Pancreas (tissue), 10 donors: ENCODE measurements around the gene TRA2B. TPM values are rescaled to one million over a fixed set of nuclear protein-coding genes. Genes with fewer than 3 reads are reported as not detected.
A peak's percentile ranks its signal among the peaks of the same experiment; 100 is the strongest.

Experiments used
- ATAC-seq, 4 donors: fragments of 200-7000 bp; cut with Tn5 transposase; one replicate each; pipeline versions ENCODE4 v1.8.0 to v1.9.1; 2020; ENCODE audit warnings: mild to moderate bottlenecking in 4 of 4, moderate library complexity in 4 of 4
- DNase-seq, 6 donors: peaks; one replicate each; pipeline ENCODE4 v3.0.0-alpha.2; 2020
- FAIRE-seq: peaks from 2 replicates; lab custom pipeline; 2012; peaks lifted over from hg19 to GRCh38; lab: Jason Lieb, UNC
- H3K27ac ChIP-seq, 4 donors: fragments of 200-600 bp; sonication (generic); 1 replicate in 3 of 4; 2 replicates in 1 of 4; pipeline versions ENCODE4 v1.5.0 to v1.8.0; 2020
- H3K27me3 ChIP-seq, 4 donors: fragments of 200-600 bp; one replicate each; pipeline ENCODE4 v1.8.0; 2021
- H3K36me3 ChIP-seq, 3 donors: fragments of 200-600 bp; sonication (generic) in 1 of 3; one replicate each; pipeline versions ENCODE4 v1.5.0 to v1.8.0; 2020 to 2021
- H3K4me1 ChIP-seq, 3 donors: fragments of 200-600 bp; one replicate each; pipeline ENCODE4 v1.8.0; 2021
- H3K4me3 ChIP-seq, 4 donors: fragments of 200-600 bp; sonication (generic) in 2 of 4; one replicate each; pipeline versions ENCODE4 v1.5.0 to v1.8.0; 2020 to 2021
- H3K9me3 ChIP-seq, 4 donors: fragments of 200-600 bp; one replicate each; pipeline ENCODE4 v1.8.0; 2021
- WGBS, 2 donors: extraction: QIAGEN DNeasy Blood & Tissue Kit; methylation state at CpG; one replicate each; pipeline ENCODE4 v1.1.7; 2013; 5-methylcytosine and 5-hydroxymethylcytosine counted together
- intact Hi-C, 3 donors: fragments of 100-400 bp; cut with DNase I; formaldehyde crosslinking; loops; one replicate each; pipeline versions ENCODE4 v1.11.1 to v1.14.2; 2022
- polyA plus RNA-seq, 2 donors: library from polyadenylated mRNA; stranded (reverse); fragments of 200-250 nt; gene quantifications; one replicate each; pipeline ENCODE4 v1.2.3, GENCODE V29; 2013
- total RNA-seq, 6 donors: library from RNA; stranded (reverse); fragmentation: NEBNext Ultra II Directional in 4 of 6; extraction: Animal tissue kit (Norgen Biotek cat#: 25700) in 4 of 6; gene quantifications; one replicate each; pipeline versions ENCODE4 v1.2.1 to v1.2.4, GENCODE V29; 2021 to 2023
- TF ChIP-seq, protein P1 (sequence below), 4 donors: fragments of 200-600 bp; sonication (generic) in 3 of 4; IDR thresholded peaks; one replicate each; pipeline versions ENCODE4 v1.5.0 to v1.8.0; 2021; ENCODE audit warnings: antibody characterized with exemption in 4 of 4
- donor health status: healthy with polysubstance abuse.
- donor health status: DM: no; HTN: no; CAD: no; lungs with moderate emphysema.
- donor health status: DM: no; HTN: no; CAD: no.
- donor health status: control.
- donor health status: control.
- donor health status: Bipolar disorder and iron deficiency.
- donor health status: DM: yes; HTN: yes; CAD: no.
- donor health status: DM: no; HTN: no; CAD: no.
- donor health status: DM: no; HTN: no; CAD: no.
- donor health status: DM: yes; HTN: yes; CAD: no.

Gene TRA2B
- total and polyA plus RNA-seq, 8 donors = 27.4 to 79.2 (median 47.3) TPM

GRCh38 chr3:185935465-185936272 lies 2.1 kb downstream of the TRA2B start:
- ATAC-seq (no peak), DNase-seq (no peak), FAIRE-seq (no peak)
- TF ChIP-seq, protein P1, sequence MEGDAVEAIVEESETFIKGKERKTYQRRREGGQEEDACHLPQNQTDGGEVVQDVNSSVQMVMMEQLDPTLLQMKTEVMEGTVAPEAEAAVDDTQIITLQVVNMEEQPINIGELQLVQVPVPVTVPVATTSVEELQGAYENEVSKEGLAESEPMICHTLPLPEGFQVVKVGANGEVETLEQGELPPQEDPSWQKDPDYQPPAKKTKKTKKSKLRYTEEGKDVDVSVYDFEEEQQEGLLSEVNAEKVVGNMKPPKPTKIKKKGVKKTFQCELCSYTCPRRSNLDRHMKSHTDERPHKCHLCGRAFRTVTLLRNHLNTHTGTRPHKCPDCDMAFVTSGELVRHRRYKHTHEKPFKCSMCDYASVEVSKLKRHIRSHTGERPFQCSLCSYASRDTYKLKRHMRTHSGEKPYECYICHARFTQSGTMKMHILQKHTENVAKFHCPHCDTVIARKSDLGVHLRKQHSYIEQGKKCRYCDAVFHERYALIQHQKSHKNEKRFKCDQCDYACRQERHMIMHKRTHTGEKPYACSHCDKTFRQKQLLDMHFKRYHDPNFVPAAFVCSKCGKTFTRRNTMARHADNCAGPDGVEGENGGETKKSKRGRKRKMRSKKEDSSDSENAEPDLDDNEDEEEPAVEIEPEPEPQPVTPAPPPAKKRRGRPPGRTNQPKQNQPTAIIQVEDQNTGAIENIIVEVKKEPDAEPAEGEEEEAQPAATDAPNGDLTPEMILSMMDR (IDR thresholded peaks at IDR 0.05) = no peak
- Histone ChIP-seq H3K9me3 (no peaks in the 10 kb centered on the region), H3K4me3 (peak overlapping the region in 3 of 4 donors; percentile 65 to 99 (median 72)), H3K27ac (peak overlapping the region in 2 of 4 donors; percentile 98 to 100), H3K27me3 (no peaks in the 10 kb centered on the region), H3K36me3 (no peaks in the 10 kb centered on the region), H3K4me1 (peaks cover 12 to 45% (median 18%) of the 10 kb centered on the region in 3 donors)
- WGBS, 2 donors = 1 to 2% methylated on average over 11 of the region's 11 CpGs
- intact Hi-C loops = no loop called here

DNA sequence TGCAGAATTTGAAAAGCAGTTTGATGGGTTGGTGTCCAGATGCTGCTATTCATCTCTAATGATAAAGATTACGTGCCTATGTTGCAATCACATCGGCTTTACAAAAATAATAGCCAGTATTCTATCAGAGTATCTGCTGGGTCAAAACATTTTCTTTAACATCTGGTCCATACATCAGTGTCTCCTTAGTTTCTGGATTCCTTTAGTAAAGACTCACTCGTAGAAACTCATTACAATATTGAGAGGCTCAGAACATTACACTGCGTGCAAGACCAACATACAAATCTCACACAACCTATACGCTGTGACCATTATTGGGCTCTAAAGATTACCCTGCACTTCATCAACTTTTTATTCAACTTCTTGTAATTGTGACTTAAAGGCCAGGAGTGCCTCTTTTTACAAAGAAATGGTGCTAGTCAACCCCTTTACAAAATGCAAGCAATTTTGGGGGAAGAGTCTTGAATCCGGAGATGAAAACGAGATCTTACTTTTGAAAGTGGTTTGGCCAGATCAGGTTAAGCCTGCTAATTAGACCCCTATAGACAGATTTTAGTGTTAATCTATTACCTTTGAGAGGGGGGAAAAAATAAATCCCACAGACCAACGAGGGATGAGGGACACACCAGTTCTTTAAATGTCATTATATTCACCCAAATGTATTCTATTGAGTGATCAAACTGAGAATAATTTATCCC lies 2.9 kb downstream of the TRA2B start:
- H3K4me3 ChIP-seq = peak overlapping the region in 3 of 4 donors; percentile 65 to 99 (median 72)
- peaks cover 18 to 52% (median 26%) of the 10 kb centered on the region in 3 donors for H3K4me1 ChIP-seq
- WGBS, 2 donors = 1% methylated on average over 8 of the region's 8 CpGs
- no peaks in the 10 kb centered on the region for H3K9me3 ChIP-seq
- no peaks in the 10 kb centered on the region for H3K27me3 ChIP-seq
- peak overlapping the region in 2 of 4 donors; percentile 98 to 100 for H3K27ac ChIP-seq
- DNase-seq (no peak), FAIRE-seq (no peak), ATAC-seq (no peak)
- no peaks in the 10 kb centered on the region for H3K36me3 ChIP-seq
- TF ChIP-seq, protein P1 (IDR thresholded peaks at IDR 0.05) = no peak
- intact Hi-C loops = no loop called here

GRCh38 chr3:185934174-185934557 lies 3.6 kb downstream of the TRA2B start:
- intact Hi-C loops = no loop called here
- no peaks in the 10 kb centered on the region for H3K27me3 ChIP-seq
- DNase-seq (no peak), FAIRE-seq (no peak), ATAC-seq (no peak)
- 0 to 2% methylated on average over 6 of the region's 6 CpGs for WGBS, 2 donors
- peak overlapping the region in 2 of 4 donors; percentile 72 to 99 for H3K4me3 ChIP-seq
- no peaks in the 10 kb centered on the region for H3K9me3 ChIP-seq
- peaks cover 24 to 59% (median 33%) of the 10 kb centered on the region in 3 donors for H3K4me1 ChIP-seq
- H3K27ac ChIP-seq = peak overlapping the region in 2 of 4 donors; percentile 12 to 98
- TF ChIP-seq, protein P1 (IDR thresholded peaks at IDR 0.05) = no peak
- H3K36me3 ChIP-seq = no peaks in the 10 kb centered on the region

- Histone ChIP-seq H3K27me3 (no peaks in the 10 kb centered on the region), H3K9me3 (no peaks in the 10 kb centered on the region), H3K36me3 (no peaks in the 10 kb centered on the region), H3K4me3 (peak overlapping the region in 2 of 4 donors; percentile 72 to 99), H3K4me1 (peaks cover 30 to 65% (median 39%) of the 10 kb centered on the region in 3 donors), H3K27ac (peak overlapping the region in 1 of 4 donors; percentile 12)
- DNase-seq (no peak), ATAC-seq (no peak), FAIRE-seq (no peak)
- TF ChIP-seq, protein P1 (IDR thresholded peaks at IDR 0.05) = no peak
- intact Hi-C loops = no loop called here
Measured at GRCh38 chr3:185933374-185934173, 4.2 kb downstream of the TRA2B start.
